ENCODE data around the gene ESRRA. TPM values are rescaled to one million over a fixed set of nuclear protein-coding genes. Genes with fewer than 3 reads are reported as not detected.

The ESRRA gene
- polyA plus RNA-seq, 1 donor from 2014 or later = 29.0 TPM

DNA sequence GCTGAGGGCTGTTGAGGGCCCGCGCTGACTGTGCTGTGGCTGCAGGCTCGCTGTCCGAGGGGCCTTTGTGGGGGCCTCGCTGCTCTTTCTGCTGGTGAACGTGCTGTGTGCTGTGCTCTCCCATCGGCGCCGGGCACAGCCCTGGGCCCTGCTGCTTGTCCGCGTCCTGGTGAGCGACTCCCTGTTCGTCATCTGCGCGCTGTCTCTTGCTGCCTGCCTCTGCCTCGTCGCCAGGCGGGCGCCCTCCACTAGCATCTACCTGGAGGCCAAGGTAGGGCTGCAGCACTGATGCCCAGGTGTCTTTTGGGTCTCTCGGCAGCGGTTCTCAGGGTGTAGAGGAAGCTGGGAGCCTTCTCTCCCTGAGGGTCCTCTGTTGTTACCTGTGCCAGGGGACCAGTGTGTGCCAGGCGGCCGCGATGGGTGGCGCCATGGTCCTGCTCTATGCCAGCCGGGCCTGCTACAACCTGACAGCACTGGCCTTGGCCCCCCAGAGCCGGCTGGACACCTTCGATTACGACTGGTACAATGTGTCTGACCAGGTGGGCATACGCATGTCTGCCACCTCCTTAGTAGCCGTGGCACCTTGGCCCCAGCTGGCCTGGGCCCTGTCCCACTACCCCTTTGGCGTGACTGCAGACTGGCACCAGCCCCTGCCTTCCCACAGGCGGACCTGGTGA, 17.5 kb upstream of the ESRRA start:
- Histone ChIP-seq H3K27ac (ENCODE audit: low read length) (no peak overlapping the region), H3K36me3 (ENCODE audit: insufficient read depth, low read length) (no peaks in the 10 kb centered on the region), H3F3A (ENCODE audit: insufficient read depth, low read length, poor library complexity, severe bottlenecking) (no peaks in the 10 kb centered on the region), H3K9ac (ENCODE audit: low read length) (no peak overlapping the region), H3K79me2 (replicated peaks; ENCODE audit: insufficient read depth, low read length) (peaks cover 11% of the 10 kb centered on the region), H2AFZ (ENCODE audit: low read depth, low read length) (no peak overlapping the region), H3K4me3 (ENCODE audit: low read length) (peak overlapping the region; percentile 90), H4K20me1 (ENCODE audit: insufficient read depth) (no peaks in the 10 kb centered on the region), H3K9me3 (ENCODE audit: low read length) (no peaks in the 10 kb centered on the region), H3K4me2 (ENCODE audit: low read length) (no peak overlapping the region), H3K27me3 (ENCODE audit: insufficient read depth, low read depth, low read length) (peaks cover 34% of the 10 kb centered on the region), H3K9me2 (ENCODE audit: insufficient read depth, low read length) (no peaks in the 10 kb centered on the region)
- TF ChIP-seq SMC3 (conservative IDR thresholded peaks at IDR 0.05; ENCODE audit: poor library complexity) (no peak), EP300 (conservative IDR thresholded peaks at IDR 0.05; ENCODE audit: poor library complexity, severe bottlenecking) (no peak), POLR2AphosphoS5 (IDR thresholded peaks at IDR 0.05) (no peak), MXI1 (conservative IDR thresholded peaks at IDR 0.05; ENCODE audit: poor library complexity, severe bottlenecking) (no peak), RAD21 (conservative IDR thresholded peaks at IDR 0.05) (no peak), EZH2 (IDR thresholded peaks at IDR 0.05; ENCODE audit: borderline replicate concordance, insufficient read depth, low read length, poor library complexity, severe bottlenecking) (no peak), TAF1 (IDR thresholded peaks at IDR 0.05; ENCODE audit: low read depth) (no peak)
- TF ChIP-seq, protein P1, sequence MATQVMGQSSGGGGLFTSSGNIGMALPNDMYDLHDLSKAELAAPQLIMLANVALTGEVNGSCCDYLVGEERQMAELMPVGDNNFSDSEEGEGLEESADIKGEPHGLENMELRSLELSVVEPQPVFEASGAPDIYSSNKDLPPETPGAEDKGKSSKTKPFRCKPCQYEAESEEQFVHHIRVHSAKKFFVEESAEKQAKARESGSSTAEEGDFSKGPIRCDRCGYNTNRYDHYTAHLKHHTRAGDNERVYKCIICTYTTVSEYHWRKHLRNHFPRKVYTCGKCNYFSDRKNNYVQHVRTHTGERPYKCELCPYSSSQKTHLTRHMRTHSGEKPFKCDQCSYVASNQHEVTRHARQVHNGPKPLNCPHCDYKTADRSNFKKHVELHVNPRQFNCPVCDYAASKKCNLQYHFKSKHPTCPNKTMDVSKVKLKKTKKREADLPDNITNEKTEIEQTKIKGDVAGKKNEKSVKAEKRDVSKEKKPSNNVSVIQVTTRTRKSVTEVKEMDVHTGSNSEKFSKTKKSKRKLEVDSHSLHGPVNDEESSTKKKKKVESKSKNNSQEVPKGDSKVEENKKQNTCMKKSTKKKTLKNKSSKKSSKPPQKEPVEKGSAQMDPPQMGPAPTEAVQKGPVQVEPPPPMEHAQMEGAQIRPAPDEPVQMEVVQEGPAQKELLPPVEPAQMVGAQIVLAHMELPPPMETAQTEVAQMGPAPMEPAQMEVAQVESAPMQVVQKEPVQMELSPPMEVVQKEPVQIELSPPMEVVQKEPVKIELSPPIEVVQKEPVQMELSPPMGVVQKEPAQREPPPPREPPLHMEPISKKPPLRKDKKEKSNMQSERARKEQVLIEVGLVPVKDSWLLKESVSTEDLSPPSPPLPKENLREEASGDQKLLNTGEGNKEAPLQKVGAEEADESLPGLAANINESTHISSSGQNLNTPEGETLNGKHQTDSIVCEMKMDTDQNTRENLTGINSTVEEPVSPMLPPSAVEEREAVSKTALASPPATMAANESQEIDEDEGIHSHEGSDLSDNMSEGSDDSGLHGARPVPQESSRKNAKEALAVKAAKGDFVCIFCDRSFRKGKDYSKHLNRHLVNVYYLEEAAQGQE (IDR thresholded peaks at IDR 0.05; ENCODE audit: borderline replicate concordance) = no peak
- TF ChIP-seq, protein P2, sequence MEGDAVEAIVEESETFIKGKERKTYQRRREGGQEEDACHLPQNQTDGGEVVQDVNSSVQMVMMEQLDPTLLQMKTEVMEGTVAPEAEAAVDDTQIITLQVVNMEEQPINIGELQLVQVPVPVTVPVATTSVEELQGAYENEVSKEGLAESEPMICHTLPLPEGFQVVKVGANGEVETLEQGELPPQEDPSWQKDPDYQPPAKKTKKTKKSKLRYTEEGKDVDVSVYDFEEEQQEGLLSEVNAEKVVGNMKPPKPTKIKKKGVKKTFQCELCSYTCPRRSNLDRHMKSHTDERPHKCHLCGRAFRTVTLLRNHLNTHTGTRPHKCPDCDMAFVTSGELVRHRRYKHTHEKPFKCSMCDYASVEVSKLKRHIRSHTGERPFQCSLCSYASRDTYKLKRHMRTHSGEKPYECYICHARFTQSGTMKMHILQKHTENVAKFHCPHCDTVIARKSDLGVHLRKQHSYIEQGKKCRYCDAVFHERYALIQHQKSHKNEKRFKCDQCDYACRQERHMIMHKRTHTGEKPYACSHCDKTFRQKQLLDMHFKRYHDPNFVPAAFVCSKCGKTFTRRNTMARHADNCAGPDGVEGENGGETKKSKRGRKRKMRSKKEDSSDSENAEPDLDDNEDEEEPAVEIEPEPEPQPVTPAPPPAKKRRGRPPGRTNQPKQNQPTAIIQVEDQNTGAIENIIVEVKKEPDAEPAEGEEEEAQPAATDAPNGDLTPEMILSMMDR (IDR thresholded peaks at IDR 0.05; ENCODE audit: poor library complexity, severe bottlenecking) = no peak

DNA sequence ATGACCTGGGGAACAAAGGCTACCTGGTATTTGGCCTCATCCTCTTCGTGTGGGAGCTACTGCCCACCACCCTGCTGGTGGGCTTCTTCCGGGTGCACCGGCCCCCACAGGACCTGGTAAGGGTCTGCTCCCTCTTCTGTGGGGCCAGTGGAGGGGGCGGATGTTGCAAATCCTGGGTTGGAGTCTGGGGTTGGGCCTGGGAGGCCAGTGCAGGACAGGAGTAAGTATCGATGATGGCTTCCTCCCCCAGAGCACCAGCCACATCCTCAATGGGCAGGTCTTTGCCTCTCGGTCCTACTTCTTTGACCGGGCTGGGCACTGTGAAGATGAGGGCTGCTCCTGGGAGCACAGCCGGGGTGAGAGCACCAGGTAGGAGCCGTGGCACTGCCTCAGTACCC, 17.0 kb upstream of the ESRRA start:
- Histone ChIP-seq H3K36me3 (ENCODE audit: insufficient read depth, low read length) (no peaks in the 10 kb centered on the region), H3K27ac (ENCODE audit: low read length) (no peak overlapping the region), H2AFZ (ENCODE audit: low read depth, low read length) (no peak overlapping the region), H3K27me3 (ENCODE audit: insufficient read depth, low read depth, low read length) (peaks cover 39% of the 10 kb centered on the region), H3K79me2 (replicated peaks; ENCODE audit: insufficient read depth, low read length) (peaks cover 9% of the 10 kb centered on the region), H3K9me3 (ENCODE audit: low read length) (no peaks in the 10 kb centered on the region), H3F3A (ENCODE audit: insufficient read depth, low read length, poor library complexity, severe bottlenecking) (no peaks in the 10 kb centered on the region), H3K4me3 (ENCODE audit: low read length) (peak overlapping the region; percentile 90), H4K20me1 (ENCODE audit: insufficient read depth) (no peaks in the 10 kb centered on the region), H3K9me2 (ENCODE audit: insufficient read depth, low read length) (no peaks in the 10 kb centered on the region), H3K4me2 (ENCODE audit: low read length) (no peak overlapping the region), H3K9ac (ENCODE audit: low read length) (no peak overlapping the region)
- no peak for TF ChIP-seq POLR2AphosphoS5 (IDR thresholded peaks at IDR 0.05)
- TF ChIP-seq MXI1 (conservative IDR thresholded peaks at IDR 0.05; ENCODE audit: poor library complexity, severe bottlenecking) = no peak
- no peak for TF ChIP-seq TAF1 (IDR thresholded peaks at IDR 0.05; ENCODE audit: low read depth)
